SK-N-SH treated with all-trans-retinoic acid at 6 μM for 48 hours (cell line): Measurements from ENCODE around the gene SLC25A28.

Source experiments
- ATAC-seq: fragments of 200-7000 bp; cut with Tn5 transposase; 3 replicates; pipeline ENCODE4 v1.9.1; 2020; ENCODE audit warnings: mild to moderate bottlenecking, moderate library complexity
- ARNTL ChIP-seq: fragments of 450-650 bp; formaldehyde crosslinking; IDR thresholded peaks from 2 replicates; pipeline ENCODE4 v1.5.0; 2020; ENCODE audit warnings: low read depth, mild to moderate bottlenecking, moderate library complexity, borderline replicate concordance
- BACH2 ChIP-seq: fragments of 250-450 bp; sonication (Bioruptor Pico); IDR thresholded peaks from 2 replicates; pipeline ENCODE4 v1.9.0; 2021; ENCODE audit warnings: mild to moderate bottlenecking, borderline replicate concordance
- CREB5 ChIP-seq: fragments of 250-450 bp; sonication (Bioruptor Pico); IDR thresholded peaks from 2 replicates; pipeline ENCODE4 v1.5.1; 2020; ENCODE audit warnings: low read depth, mild to moderate bottlenecking, moderate library complexity
- CSDC2 ChIP-seq: fragments of 250-450 bp; sonication (Bioruptor Pico); IDR thresholded peaks from 2 replicates; pipeline ENCODE4 v1.5.0; 2020; ENCODE audit warnings: mild to moderate bottlenecking, moderate library complexity
- ESRRG ChIP-seq: fragments of 250-450 bp; sonication (Bioruptor Pico); IDR thresholded peaks from 2 replicates; pipeline ENCODE4 v1.6.1; 2021; ENCODE audit warnings: mild to moderate bottlenecking
- GLIS3 ChIP-seq: fragments of 250-450 bp; sonication (Bioruptor Pico); IDR thresholded peaks from 2 replicates; pipeline ENCODE4 v1.5.0; 2020; ENCODE audit warnings: mild to moderate bottlenecking, moderate library complexity
- ISL1 ChIP-seq: fragments of 250-450 bp; sonication (Bioruptor Pico); IDR thresholded peaks from 2 replicates; pipeline ENCODE4 v2.1.2; 2022; ENCODE audit warnings: mild to moderate bottlenecking, moderate library complexity
- PATZ1 ChIP-seq: fragments of 250-450 bp; sonication (Bioruptor Pico); IDR thresholded peaks from 2 replicates; pipeline ENCODE4 v1.8.0; 2020; ENCODE audit warnings: mild to moderate bottlenecking, moderate library complexity, borderline replicate concordance
- POU6F1 ChIP-seq: fragments of 250-450 bp; sonication (Bioruptor Pico); IDR thresholded peaks from 2 replicates; pipeline ENCODE4 v1.8.0; 2021; ENCODE audit warnings: low read depth, mild to moderate bottlenecking, moderate library complexity, borderline replicate concordance
- PPARA ChIP-seq: fragments of 250-450 bp; sonication (Bioruptor Pico); IDR thresholded peaks from 2 replicates; pipeline ENCODE4 v1.5.0; 2020; ENCODE audit warnings: mild to moderate bottlenecking, borderline replicate concordance
- RARB ChIP-seq: fragments of 250-450 bp; sonication (Bioruptor Pico); IDR thresholded peaks from 2 replicates; pipeline ENCODE4 v1.8.0; 2021; ENCODE audit warnings: mild to moderate bottlenecking, moderate library complexity
- SNAI2 ChIP-seq: fragments of 250-450 bp; sonication (Bioruptor Pico); IDR thresholded peaks from 2 replicates; pipeline ENCODE4 v1.5.0; 2020; ENCODE audit warnings: mild to moderate bottlenecking, moderate library complexity
- TCF4 ChIP-seq: fragments of 250-450 bp; sonication (Bioruptor Pico); IDR thresholded peaks from 2 replicates; pipeline ENCODE4 v1.8.0; 2021; ENCODE audit warnings: mild to moderate bottlenecking, moderate library complexity, borderline replicate concordance
- TOX ChIP-seq: fragments of 250-450 bp; sonication (Bioruptor Pico); IDR thresholded peaks from 2 replicates; pipeline ENCODE4 v1.8.0; 2021; ENCODE audit warnings: mild to moderate bottlenecking, moderate library complexity, borderline replicate concordance
- ZC3H10 ChIP-seq: fragments of 250-450 bp; sonication (Bioruptor Pico); IDR thresholded peaks from 2 replicates; pipeline ENCODE4 v1.5.1; 2021; ENCODE audit warnings: mild to moderate bottlenecking, moderate library complexity
- ZFP3 ChIP-seq: fragments of 250-450 bp; sonication (Bioruptor Pico); IDR thresholded peaks from 2 replicates; pipeline ENCODE4 v1.5.0; 2020; ENCODE audit warnings: mild to moderate bottlenecking, moderate library complexity
- ZFP30 ChIP-seq: fragments of 450-650 bp; formaldehyde crosslinking; IDR thresholded peaks from 2 replicates; pipeline ENCODE4 v1.5.0; 2022; ENCODE audit warnings: mild to moderate bottlenecking, moderate library complexity
- ZNF565 ChIP-seq: fragments of 450-650 bp; formaldehyde crosslinking; conservative IDR thresholded peaks from 2 replicates; pipeline ENCODE4 v1.5.0; 2020; ENCODE audit warnings: low read depth, mild to moderate bottlenecking, moderate library complexity
- ZNF70 ChIP-seq: fragments of 450-650 bp; formaldehyde crosslinking; IDR thresholded peaks from 2 replicates; pipeline ENCODE4 v1.5.0; 2020; ENCODE audit warnings: mild to moderate bottlenecking, moderate library complexity
- ZNF8 ChIP-seq: fragments of 450-650 bp; formaldehyde crosslinking; IDR thresholded peaks from 2 replicates; pipeline ENCODE4 v1.5.0; 2020; ENCODE audit warnings: mild to moderate bottlenecking, moderate library complexity
- TF ChIP-seq, protein P1 (sequence below): fragments of 250-450 bp; sonication (Bioruptor Pico); IDR thresholded peaks from 2 replicates; pipeline ENCODE4 v1.5.0; 2020; ENCODE audit warnings: mild to moderate bottlenecking, moderate library complexity
- TF ChIP-seq, protein P2 (sequence below): fragments of 250-450 bp; sonication (Bioruptor Pico); IDR thresholded peaks from 2 replicates; pipeline ENCODE4 v1.5.1; 2021; ENCODE audit warnings: mild to moderate bottlenecking, moderate library complexity

SLC25A28 gene

GRCh38 chr10:99652800-99653390 lies 32.7 kb upstream of the SLC25A28 start:
- TF ChIP-seq GLIS3 (CRISPR knock-in tag): no peak
- no peak for TF ChIP-seq PATZ1 (CRISPR knock-in tag)
- no peak for TF ChIP-seq TCF4
- no peak for TF ChIP-seq TOX (CRISPR knock-in tag)
- TF ChIP-seq ZNF8 (CRISPR knock-in tag): no peak
- no peak for TF ChIP-seq PPARA (CRISPR knock-in tag)
- TF ChIP-seq ZC3H10: no peak
- TF ChIP-seq CSDC2: no peak
- no peak for TF ChIP-seq POU6F1 (CRISPR knock-in tag)
- TF ChIP-seq, protein P1, sequence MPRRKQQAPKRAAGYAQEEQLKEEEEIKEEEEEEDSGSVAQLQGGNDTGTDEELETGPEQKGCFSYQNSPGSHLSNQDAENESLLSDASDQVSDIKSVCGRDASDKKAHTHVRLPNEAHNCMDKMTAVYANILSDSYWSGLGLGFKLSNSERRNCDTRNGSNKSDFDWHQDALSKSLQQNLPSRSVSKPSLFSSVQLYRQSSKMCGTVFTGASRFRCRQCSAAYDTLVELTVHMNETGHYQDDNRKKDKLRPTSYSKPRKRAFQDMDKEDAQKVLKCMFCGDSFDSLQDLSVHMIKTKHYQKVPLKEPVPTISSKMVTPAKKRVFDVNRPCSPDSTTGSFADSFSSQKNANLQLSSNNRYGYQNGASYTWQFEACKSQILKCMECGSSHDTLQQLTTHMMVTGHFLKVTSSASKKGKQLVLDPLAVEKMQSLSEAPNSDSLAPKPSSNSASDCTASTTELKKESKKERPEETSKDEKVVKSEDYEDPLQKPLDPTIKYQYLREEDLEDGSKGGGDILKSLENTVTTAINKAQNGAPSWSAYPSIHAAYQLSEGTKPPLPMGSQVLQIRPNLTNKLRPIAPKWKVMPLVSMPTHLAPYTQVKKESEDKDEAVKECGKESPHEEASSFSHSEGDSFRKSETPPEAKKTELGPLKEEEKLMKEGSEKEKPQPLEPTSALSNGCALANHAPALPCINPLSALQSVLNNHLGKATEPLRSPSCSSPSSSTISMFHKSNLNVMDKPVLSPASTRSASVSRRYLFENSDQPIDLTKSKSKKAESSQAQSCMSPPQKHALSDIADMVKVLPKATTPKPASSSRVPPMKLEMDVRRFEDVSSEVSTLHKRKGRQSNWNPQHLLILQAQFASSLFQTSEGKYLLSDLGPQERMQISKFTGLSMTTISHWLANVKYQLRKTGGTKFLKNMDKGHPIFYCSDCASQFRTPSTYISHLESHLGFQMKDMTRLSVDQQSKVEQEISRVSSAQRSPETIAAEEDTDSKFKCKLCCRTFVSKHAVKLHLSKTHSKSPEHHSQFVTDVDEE: no peak
- no peak for TF ChIP-seq ARNTL (CRISPR knock-in tag)
- TF ChIP-seq ZNF565 (CRISPR knock-in tag): no peak
- no peak for TF ChIP-seq ESRRG
- no peak for TF ChIP-seq BACH2 (CRISPR knock-in tag)
- TF ChIP-seq SNAI2 (CRISPR knock-in tag): no peak
- no peak for TF ChIP-seq CREB5
- TF ChIP-seq ZNF70: no peak
- TF ChIP-seq, protein P2, sequence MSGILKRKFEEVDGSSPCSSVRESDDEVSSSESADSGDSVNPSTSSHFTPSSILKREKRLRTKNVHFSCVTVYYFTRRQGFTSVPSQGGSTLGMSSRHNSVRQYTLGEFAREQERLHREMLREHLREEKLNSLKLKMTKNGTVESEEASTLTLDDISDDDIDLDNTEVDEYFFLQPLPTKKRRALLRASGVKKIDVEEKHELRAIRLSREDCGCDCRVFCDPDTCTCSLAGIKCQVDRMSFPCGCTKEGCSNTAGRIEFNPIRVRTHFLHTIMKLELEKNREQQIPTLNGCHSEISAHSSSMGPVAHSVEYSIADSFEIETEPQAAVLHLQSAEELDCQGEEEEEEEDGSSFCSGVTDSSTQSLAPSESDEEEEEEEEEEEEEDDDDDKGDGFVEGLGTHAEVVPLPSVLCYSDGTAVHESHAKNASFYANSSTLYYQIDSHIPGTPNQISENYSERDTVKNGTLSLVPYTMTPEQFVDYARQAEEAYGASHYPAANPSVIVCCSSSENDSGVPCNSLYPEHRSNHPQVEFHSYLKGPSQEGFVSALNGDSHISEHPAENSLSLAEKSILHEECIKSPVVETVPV: no peak
- TF ChIP-seq ISL1 (CRISPR knock-in tag): no peak
- TF ChIP-seq, all 23 proteins: peak for 0
- ATAC-seq: no peak

- no peak for ATAC-seq
- TF ChIP-seq RARB (CRISPR knock-in tag) (no peak), ZFP30 (CRISPR knock-in tag) (no peak), PATZ1 (CRISPR knock-in tag) (no peak), ZNF8 (CRISPR knock-in tag) (no peak), ESRRG (no peak), CREB5 (no peak), TCF4 (no peak), ZFP3 (no peak), ZC3H10 (no peak), ARNTL (CRISPR knock-in tag) (no peak), ZNF70 (no peak), BACH2 (CRISPR knock-in tag) (no peak), SNAI2 (CRISPR knock-in tag) (no peak), CSDC2 (no peak), TOX (CRISPR knock-in tag) (no peak)
- TF ChIP-seq, protein P2: no peak
Measured at GRCh38 chr10:99648717-99649116, 28.5 kb upstream of the SLC25A28 start.
